IMR-90 (cell line): ENCODE measurements around the gene FGGY. TPM values are rescaled to one million over a fixed set of nuclear protein-coding genes. Genes with fewer than 3 reads are reported as not detected.
A peak's percentile ranks its signal among the peaks of the same experiment; 100 is the strongest.

Experiments
- ATAC-seq: fragments of 200-7000 bp; cut with Tn5 transposase; 2 replicates; pipeline ENCODE4 v1.9.1; 2020; ENCODE audit warnings: low read depth, mild to moderate bottlenecking, moderate library complexity
- BruUV-seq: library from RNA; stranded (reverse); fragments of 400-500 nt; replicated peaks from 2 replicates; lab custom pipeline; 2021; lab: Mats Ljungman, UMichigan
- CTCF ChIA-PET: fragments of 300-600 bp; formaldehyde crosslinking; extraction: SDS; loops from one replicate; lab custom pipeline; 2021; ENCODE audit warnings: antibody characterized with exemption; lab: Yijun Ruan, JAX
- POLR2A ChIA-PET: fragments of 300-600 bp; sonication (Branson Sonifier 250); formaldehyde crosslinking; loops from one replicate; lab custom pipeline; 2022; ENCODE audit warnings: antibody characterized with exemption; ENCODE audit not compliant: unreplicated experiment; lab: Charles Lee
- DNase-seq: peaks from one replicate; pipeline ENCODE4 v3.0.0; 2013
- H2AFZ ChIP-seq: replicated peaks from 2 replicates; pipeline ENCODE3; 2013; ENCODE audit warnings: low read length, mild to moderate bottlenecking; ENCODE audit not compliant: poor library complexity
- H2AK5ac ChIP-seq: 2 replicates; pipeline ENCODE4 v1.6.1; 2013; ENCODE audit warnings: low read depth, low read length, inconsistent platforms
- H2AK9ac ChIP-seq: replicated peaks from 2 replicates; pipeline ENCODE3; 2013; ENCODE audit warnings: mild to moderate bottlenecking, low read depth, low read length, moderate library complexity; ENCODE audit not compliant: poor library complexity
- H2BK120ac ChIP-seq: 2 replicates; pipeline ENCODE4 v1.6.1; 2013; ENCODE audit warnings: low read depth, low read length, inconsistent platforms
- H2BK15ac ChIP-seq: 3 replicates; pipeline ENCODE4 v1.6.1; 2013; ENCODE audit warnings: low read depth, low read length, inconsistent platforms
- H2BK20ac ChIP-seq: 2 replicates; pipeline ENCODE4 v1.6.1; 2013; ENCODE audit warnings: low read depth, mild to moderate bottlenecking, inconsistent platforms, low read length, moderate library complexity
- H2BK5ac ChIP-seq: 2 replicates; pipeline ENCODE4 v1.6.1; 2013; ENCODE audit warnings: mild to moderate bottlenecking, low read depth, low read length, inconsistent platforms; ENCODE audit not compliant: poor library complexity, severe bottlenecking
- H3K14ac ChIP-seq: replicated peaks from 2 replicates; pipeline ENCODE4 v1.6.1; 2013; ENCODE audit warnings: low read depth, low read length, inconsistent platforms
- H3K18ac ChIP-seq: 2 replicates; pipeline ENCODE4 v1.6.1; 2013; ENCODE audit warnings: low read depth, low read length, control low read depth
- H3K23ac ChIP-seq: 2 replicates; pipeline ENCODE4 v1.6.1; 2013; ENCODE audit warnings: low read depth, low read length, inconsistent platforms
- H3K27ac ChIP-seq: 2 replicates; pipeline ENCODE4 v1.5.1; 2013; ENCODE audit warnings: mild to moderate bottlenecking, control low read depth, low read length; ENCODE audit not compliant: insufficient read depth
- H3K27me3 ChIP-seq: 2 replicates; pipeline ENCODE4 v1.6.1; 2013; ENCODE audit warnings: low read length; ENCODE audit not compliant: control insufficient read depth, insufficient read depth
- H3K36me3 ChIP-seq: 2 replicates; pipeline ENCODE4 v1.6.1; 2013; ENCODE audit warnings: low read length, mixed read lengths; ENCODE audit not compliant: control insufficient read depth, insufficient read depth
- H3K4ac ChIP-seq: 2 replicates; pipeline ENCODE4 v1.6.1; 2013; ENCODE audit warnings: low read depth, low read length, inconsistent platforms
- H3K4me1 ChIP-seq: 2 replicates; pipeline ENCODE4 v1.6.1; 2013; ENCODE audit warnings: low read length, mixed read lengths; ENCODE audit not compliant: control insufficient read depth, insufficient read depth
- H3K4me2 ChIP-seq: 2 replicates; pipeline ENCODE4 v1.6.1; 2013; ENCODE audit warnings: low read depth, mild to moderate bottlenecking, control low read depth, low read length, moderate library complexity
- H3K4me3 ChIP-seq: 2 replicates; pipeline ENCODE4 v1.5.1; 2013; ENCODE audit warnings: low read depth, mild to moderate bottlenecking, control low read depth, low read length, moderate library complexity; ENCODE audit not compliant: insufficient read depth
- H3K56ac ChIP-seq: 2 replicates; pipeline ENCODE4 v1.6.1; 2013; ENCODE audit warnings: low read length, inconsistent platforms; ENCODE audit not compliant: insufficient read depth; ENCODE audit errors: extremely low read depth
- H3K79me1 ChIP-seq, 2 experiments: 2 replicates each; pipeline ENCODE4 v1.6.1; 2013; ENCODE audit warnings: low read length in 2 of 2, inconsistent platforms in 1 of 2, low read depth in 1 of 2
- H3K9ac ChIP-seq: 2 replicates; pipeline ENCODE4 v1.6.1; 2013; ENCODE audit warnings: low read depth, low read length, control low read depth
- H3K9me1 ChIP-seq: 2 replicates; pipeline ENCODE4 v1.6.1; 2013; ENCODE audit warnings: low read length, inconsistent platforms; ENCODE audit not compliant: insufficient read depth
- H3K9me3 ChIP-seq: 2 replicates; pipeline ENCODE4 v1.6.1; 2013; ENCODE audit warnings: low read length; ENCODE audit not compliant: control insufficient read depth, insufficient read depth
- H4K20me1 ChIP-seq: 2 replicates; pipeline ENCODE4 v1.6.1; 2013; ENCODE audit warnings: low read length, inconsistent platforms; ENCODE audit not compliant: insufficient read depth
- H4K5ac ChIP-seq: 2 replicates; pipeline ENCODE4 v1.6.1; 2013; ENCODE audit warnings: mild to moderate bottlenecking, low read depth, low read length, control low read depth
- H4K8ac ChIP-seq, 2 experiments: 2 replicates each; pipeline ENCODE4 v1.6.1; 2013; ENCODE audit warnings: low read depth in 2 of 2, low read length in 2 of 2, control low read depth in 1 of 2, inconsistent platforms in 1 of 2
- H4K91ac ChIP-seq: 2 replicates; pipeline ENCODE4 v1.6.1; 2013; ENCODE audit warnings: low read depth, low read length, inconsistent platforms; ENCODE audit not compliant: insufficient read depth
- CEBPB ChIP-seq: IDR thresholded peaks from 2 replicates; pipeline ENCODE4 v1.6.1; 2012; ENCODE audit warnings: low read depth, low read length, improper control_type of control experiment
- CHD1 ChIP-seq: IDR thresholded peaks from 2 replicates; pipeline ENCODE4 v1.6.1; 2012; ENCODE audit warnings: low read depth, low read length, improper control_type of control experiment
- CTCF ChIP-seq: conservative IDR thresholded peaks from 2 replicates; pipeline ENCODE4 v1.5.1; 2012; ENCODE audit warnings: mild to moderate bottlenecking, low read depth, low read length, improper control_type of control experiment
- ELK1 ChIP-seq: fragments of 150-350 bp; IDR thresholded peaks from 2 replicates; pipeline ENCODE4 v1.6.1; 2016; ENCODE audit warnings: low read depth, mild to moderate bottlenecking, low read length, moderate library complexity, borderline replicate concordance
- FOS ChIP-seq: fragments of 150-350 bp; IDR thresholded peaks from 2 replicates; pipeline ENCODE4 v1.6.1; 2016; ENCODE audit warnings: low read depth, low read length
- MAFK ChIP-seq: IDR thresholded peaks from 2 replicates; pipeline ENCODE4 v1.6.1; 2012; ENCODE audit warnings: low read depth, low read length, improper control_type of control experiment
- MAZ ChIP-seq: IDR thresholded peaks from 2 replicates; pipeline ENCODE4 v1.6.1; 2012; ENCODE audit warnings: low read depth, mild to moderate bottlenecking, low read length, improper control_type of control experiment, moderate library complexity, borderline replicate concordance
- MXI1 ChIP-seq: IDR thresholded peaks from 2 replicates; pipeline ENCODE4 v1.6.1; 2012; ENCODE audit warnings: low read depth, mild to moderate bottlenecking, low read length, moderate library complexity, borderline replicate concordance
- POLR2A ChIP-seq: IDR thresholded peaks from 2 replicates; pipeline ENCODE4 v1.6.1; 2012; ENCODE audit warnings: mild to moderate bottlenecking, low read depth, low read length
- RAD21 ChIP-seq: IDR thresholded peaks from 2 replicates; pipeline ENCODE4 v1.6.1; 2012; ENCODE audit warnings: low read length, improper control_type of control experiment
- RCOR1 ChIP-seq: IDR thresholded peaks from 2 replicates; pipeline ENCODE4 v1.6.1; 2012; ENCODE audit warnings: mild to moderate bottlenecking, low read length, improper control_type of control experiment; ENCODE audit not compliant: insufficient replicate concordance
- RFX5 ChIP-seq: IDR thresholded peaks from 2 replicates; pipeline ENCODE4 v1.8.0; 2012; ENCODE audit warnings: low read depth, mild to moderate bottlenecking, low read length, moderate library complexity
- SMC3 ChIP-seq: fragments of 150-350 bp; IDR thresholded peaks from 2 replicates; pipeline ENCODE4 v1.6.1; 2016; ENCODE audit warnings: low read depth, mild to moderate bottlenecking, antibody characterized with exemption, low read length, moderate library complexity
- USF2 ChIP-seq: fragments of 150-350 bp; IDR thresholded peaks from 2 replicates; pipeline ENCODE4 v1.6.1; 2017; ENCODE audit warnings: mild to moderate bottlenecking, antibody characterized with exemption, low read length, low read depth
- WGBS, 2 experiments: methylation state at CpG; one replicate each; pipeline versions ENCODE4 v1.1.5 to v1.1.7; 2013; ENCODE audit warnings: missing lambda C conversion rate in 2 of 2; ENCODE audit not compliant: insufficient read length in 1 of 2; ENCODE audit errors: extremely low coverage in 2 of 2; 5-methylcytosine and 5-hydroxymethylcytosine counted together
- dilution Hi-C: fragments of 300-500 bp; cut with HindIII; formaldehyde crosslinking; loops from one replicate; pipeline ENCODE4 v1.14.3; 2018; ENCODE audit warnings: low sequenced_read_pairs; ENCODE audit not compliant: unreplicated experiment
- in situ Hi-C: fragments of 300-500 bp; cut with MboI; formaldehyde crosslinking; loops from 3 replicates; pipeline ENCODE4 v1.14.3; 2019; ENCODE audit warnings: low sequenced_read_pairs, inconsistent platforms, mixed read lengths
- intact Hi-C: fragments of 100-400 bp; cut with micrococcal nuclease; formaldehyde crosslinking; loops from 2 replicates; pipeline ENCODE4 v1.10.0; 2022
- polyA plus RNA-seq, 3 experiments: library from polyadenylated mRNA; depleted of rRNA; stranded (reverse); fragments of >200 nt; gene quantifications; 2 replicates each; pipeline ENCODE4 v1.2.3, GENCODE V29; 2012; ENCODE audit warnings: low replicate concordance in 1 of 3
- total RNA-seq: library from RNA; depleted of rRNA; stranded (reverse); fragments of >200 nt; gene quantifications from 2 replicates; pipeline ENCODE4 v1.2.3, GENCODE V29; 2012

FGGY gene
- total and polyA plus RNA-seq, 2 of the 4 experiments (the other 2 are of a cell fraction): 5.6 to 14.0 TPM

GRCh38 chr1:59743324-59744091, 446.6 kb downstream of the FGGY start:
- Histone ChIP-seq H3K4me2 (no peak overlapping the region), H3K27me3 (no peaks in the 10 kb centered on the region), H2BK5ac (no peak overlapping the region), H2BK20ac (peak overlapping the region; percentile 80; the same call in 1 of the 2 replicates), H2AK5ac (no peak overlapping the region), H3K14ac (0 out of 2 replicates have a peak overlapping the region, but pooled peaks have one; percentile 40), H3K4ac (peak overlapping the region; percentile 69), H2BK120ac (peak overlapping the region; percentile 74; the same call in 1 of the 2 replicates), H4K20me1 (no peaks in the 10 kb centered on the region), H4K91ac (no peak overlapping the region), H3K27ac (no peak overlapping the region; the same call in 1 of the 2 replicates), H3K9me3 (no peaks in the 10 kb centered on the region), H3K18ac (peak overlapping the region; percentile 77), H2AFZ (no peak overlapping the region), H3K4me1 (peaks cover 13% of the 10 kb centered on the region), H2AK9ac (no peak overlapping the region), H3K9me1 (peaks cover 3% of the 10 kb centered on the region; the same call in 1 of the 2 replicates), H3K79me1 (no peaks in the 10 kb centered on the region), H3K23ac (0 out of 2 replicates have a peak overlapping the region, but pooled peaks have one; percentile 21), H3K4me3 (no peak overlapping the region), H4K8ac (peak overlapping the region in 1 of 2 experiments; percentile 71; a peak in 1 of 4 replicates), H4K5ac (peak overlapping the region; percentile 81; the same call in 1 of the 2 replicates), H3K56ac (no peak overlapping the region), H3K9ac (no peak overlapping the region), H3K36me3 (no peaks in the 10 kb centered on the region), H2BK15ac (peak overlapping the region; percentile 33; the same call in 1 of the 3 replicates)
- ChIA-PET CTCF (interaction anchor here (0.7 kb wide), 1 partner anchor 22 kb away, joined by 3 read pairs; no protein-coding TSS in a partner anchor), POLR2A (no interaction called here)
- DNase-seq: no peak
- intact Hi-C loops: no loop called here
- no TSS peak for BruUV-seq
- in situ Hi-C loops: no loop called here
- no CpG with 5 or more reads among the region's 3 CpGs for WGBS, 2 experiments
- no peak for ATAC-seq
- dilution Hi-C loops: no loop called here
- TF ChIP-seq CHD1: no peak
- TF ChIP-seq MAZ: no peak
- TF ChIP-seq RCOR1: no peak
- no peak for TF ChIP-seq RAD21
- TF ChIP-seq SMC3: no peak
- TF ChIP-seq ELK1: no peak
- TF ChIP-seq FOS: no peak
- TF ChIP-seq MXI1: no peak
- TF ChIP-seq CEBPB: no peak
- TF ChIP-seq POLR2A: no peak
- no peak for TF ChIP-seq CTCF
- TF ChIP-seq MAFK: no peak
- no peak for TF ChIP-seq RFX5
- TF ChIP-seq USF2: no peak
